ENCODE measurements around the gene KAZN. TPM values are rescaled to one million over a fixed set of nuclear protein-coding genes. Genes with fewer than 3 reads are reported as not detected.

The KAZN gene
- polyA plus RNA-seq, 1 donor (not counting 4 experiments of a cell fraction or from before 2014, with no cell fraction given), result 5.9 TPM

- H3K4me2 ChIP-seq (ENCODE audit: control insufficient read depth, extremely low read depth, insufficient read depth, low read depth, low read length), result peak overlapping the region; percentile 99
- TF ChIP-seq EZH2 (IDR thresholded peaks at IDR 0.05; ENCODE audit: low read length) (no peak), CTCF (optimal IDR thresholded peaks at IDR 0.05 in 1 of 3, IDR thresholded peaks at IDR 0.05 in 1 of 3, conservative IDR thresholded peaks at IDR 0.05 in 1 of 3; ENCODE audit: extremely low read depth in 1 of 3, insufficient read depth in 2 of 3, low read length in 3 of 3) (peak; percentile 61 to 76 (median 68))
- H2AFZ ChIP-seq (ENCODE audit: control insufficient read depth, low read length), result peak overlapping the region; percentile 63
Observed at GRCh38 chr1:15153842-15154479, 555.5 kb downstream of the KAZN start.

GRCh38 chr1:15154480-15155036, 556.1 kb downstream of the KAZN start:
- no peak for FAIRE-seq
- H3K36me3 ChIP-seq (ENCODE audit: control insufficient read depth in 2 of 2, extremely low read depth in 1 of 2, insufficient read depth in 2 of 2, low read length in 2 of 2), result peaks cover 2 to 10% of the 10 kb centered on the region in 2 experiments
- no peaks in the 10 kb centered on the region for H3K9me3 ChIP-seq (ENCODE audit: control insufficient read depth, low read depth, low read length)
- peaks cover 8% of the 10 kb centered on the region for H3K9me1 ChIP-seq (ENCODE audit: control insufficient read depth, extremely low read depth, insufficient read depth, low read length)
- TF ChIP-seq CTCF (optimal IDR thresholded peaks at IDR 0.05 in 1 of 3, IDR thresholded peaks at IDR 0.05 in 1 of 3, conservative IDR thresholded peaks at IDR 0.05 in 1 of 3; ENCODE audit: extremely low read depth in 1 of 3, insufficient read depth in 2 of 3, low read length in 3 of 3) (no peak), EZH2 (IDR thresholded peaks at IDR 0.05; ENCODE audit: low read length) (no peak)
- peaks cover 56% of the 10 kb centered on the region for H3K79me2 ChIP-seq (ENCODE audit: control insufficient read depth, insufficient read depth, low read length)
- H3K27me3 ChIP-seq (ENCODE audit: control insufficient read depth, extremely low read depth, insufficient read depth, low read length), result no peaks in the 10 kb centered on the region
- peak overlapping the region; percentile 74 for H3K27ac ChIP-seq (ENCODE audit: control insufficient read depth, insufficient read depth, low read length)
- peak overlapping the region; percentile 99 for H3K4me2 ChIP-seq (ENCODE audit: control insufficient read depth, extremely low read depth, insufficient read depth, low read depth, low read length)
- H2AFZ ChIP-seq (ENCODE audit: control insufficient read depth, low read length), result peak overlapping the region; percentile 63
- dilution Hi-C loops (cut with MboI; ENCODE audit: extremely low pct_ligation_motif_present, low sequenced_read_pairs), result no loop called here
- no peaks in the 10 kb centered on the region for H4K20me1 ChIP-seq (ENCODE audit: control insufficient read depth, extremely low read depth, insufficient read depth, low read length)
- no peak for DNase-seq (ENCODE audit: low read depth, low spot score)
- H3K4me3 ChIP-seq (ENCODE audit: control insufficient read depth in 2 of 3, extremely low read depth in 1 of 3, insufficient read depth in 2 of 3, low read depth in 1 of 3, low read length in 3 of 3), result peak overlapping the region; percentile 59 to 73 (median 62)
- H3K9ac ChIP-seq (ENCODE audit: control insufficient read depth, extremely low read depth, insufficient read depth, low read length), result peak overlapping the region; percentile 86
- H3K4me1 ChIP-seq (ENCODE audit: control insufficient read depth, extremely low read depth, insufficient read depth, low read length), result peaks cover 31% of the 10 kb centered on the region

More at GRCh38 chr1:15153842-15154479, 555.5 kb downstream of the KAZN start:
- H3K9ac ChIP-seq (ENCODE audit: control insufficient read depth, extremely low read depth, insufficient read depth, low read length), result peak overlapping the region; percentile 86
- dilution Hi-C loops (cut with MboI; ENCODE audit: extremely low pct_ligation_motif_present, low sequenced_read_pairs), result no loop called here
- peak overlapping the region; percentile 74 for H3K27ac ChIP-seq (ENCODE audit: control insufficient read depth, insufficient read depth, low read length)
- no peaks in the 10 kb centered on the region for H3K9me3 ChIP-seq (ENCODE audit: control insufficient read depth, low read depth, low read length)
- FAIRE-seq (no peak), DNase-seq (ENCODE audit: low read depth, low spot score) (no peak)
- peaks cover 27% of the 10 kb centered on the region for H3K4me1 ChIP-seq (ENCODE audit: control insufficient read depth, extremely low read depth, insufficient read depth, low read length)
- H3K9me1 ChIP-seq (ENCODE audit: control insufficient read depth, extremely low read depth, insufficient read depth, low read length), result peaks cover 8% of the 10 kb centered on the region
- H3K79me2 ChIP-seq (ENCODE audit: control insufficient read depth, insufficient read depth, low read length), result peaks cover 51% of the 10 kb centered on the region
- peaks cover 2 to 7% of the 10 kb centered on the region in 2 experiments for H3K36me3 ChIP-seq (ENCODE audit: control insufficient read depth in 2 of 2, extremely low read depth in 1 of 2, insufficient read depth in 2 of 2, low read length in 2 of 2)
- no peaks in the 10 kb centered on the region for H3K27me3 ChIP-seq (ENCODE audit: control insufficient read depth, extremely low read depth, insufficient read depth, low read length)
- peak overlapping the region; percentile 59 to 73 (median 62) for H3K4me3 ChIP-seq (ENCODE audit: control insufficient read depth in 2 of 3, extremely low read depth in 1 of 3, insufficient read depth in 2 of 3, low read depth in 1 of 3, low read length in 3 of 3)
- H4K20me1 ChIP-seq (ENCODE audit: control insufficient read depth, extremely low read depth, insufficient read depth, low read length), result no peaks in the 10 kb centered on the region
